Natural killer cell (primary cell): Measurements from ENCODE around the gene FOXP3. TPM values are rescaled to one million over a fixed set of nuclear protein-coding genes. Genes with fewer than 3 reads are reported as not detected.

Experiments
- ATAC-seq, 3 donors: fragments of 150-1000 bp in 2 of 3; fragments of 200-7000 bp in 1 of 3; cut with Tn5 transposase; 1 replicate in 1 of 3; 2 replicates in 2 of 3; pipeline ENCODE4 v1.10.0; 2021; ENCODE audit warnings: mild to moderate bottlenecking in 2 of 3, moderate library complexity in 2 of 3
- DNase-seq, 2 donors: peaks; one replicate each; pipeline versions ENCODE4 v3.0.0 to v3.0.0-alpha.2; 2013 to 2021; ENCODE audit warnings: mixed read lengths in 1 of 2
- H3K27ac ChIP-seq: one replicate; pipeline ENCODE4 v1.5.1; 2013; ENCODE audit warnings: mild to moderate bottlenecking, low read length
- H3K27me3 ChIP-seq: one replicate; pipeline ENCODE4 v1.6.1; 2013; ENCODE audit warnings: low read length; ENCODE audit not compliant: control insufficient read depth, insufficient read depth
- H3K36me3 ChIP-seq: one replicate; pipeline ENCODE4 v1.6.1; 2013; ENCODE audit warnings: low read length; ENCODE audit not compliant: control insufficient read depth, insufficient read depth
- H3K4me1 ChIP-seq: one replicate; pipeline ENCODE4 v1.6.1; 2013; ENCODE audit warnings: low read length; ENCODE audit not compliant: control insufficient read depth, insufficient read depth
- H3K4me3 ChIP-seq: one replicate; pipeline ENCODE4 v1.5.1; 2013; ENCODE audit warnings: low read length
- H3K9me3 ChIP-seq: one replicate; pipeline ENCODE4 v1.6.1; 2013; ENCODE audit warnings: low read length; ENCODE audit not compliant: control insufficient read depth, insufficient read depth
- H3K27ac Mint-ChIP-seq, 2 donors: one replicate each; pipeline ENCODE4 v1.8.0; 2022; ENCODE audit warnings: mild to moderate bottlenecking in 2 of 2, mixed read lengths in 2 of 2, moderate library complexity in 1 of 2
- H3K27me3 Mint-ChIP-seq, 2 donors: one replicate each; pipeline ENCODE4 v1.8.0; 2022; ENCODE audit warnings: low read depth in 2 of 2, mixed read lengths in 2 of 2
- H3K36me3 Mint-ChIP-seq: one replicate; pipeline ENCODE4 v1.8.0; 2022; ENCODE audit warnings: mixed read lengths
- H3K4me1 Mint-ChIP-seq, 2 donors: one replicate each; pipeline ENCODE4 v1.8.0; 2022; ENCODE audit warnings: mixed read lengths in 2 of 2
- H3K4me3 Mint-ChIP-seq: one replicate; pipeline ENCODE4 v1.8.0; 2022; ENCODE audit warnings: mild to moderate bottlenecking, moderate library complexity, mixed read lengths
- H3K9me3 Mint-ChIP-seq, 2 donors: one replicate each; pipeline ENCODE4 v1.8.0; 2022; ENCODE audit warnings: mixed read lengths in 2 of 2
- CTCF ChIP-seq: fragments of 200-600 bp; IDR thresholded peaks from one replicate; pipeline ENCODE4 v1.8.0; 2022; ENCODE audit warnings: antibody characterized with exemption
- WGBS: methylation state at CpG from one replicate; pipeline ENCODE4 v1.1.7; 2013; ENCODE audit warnings: missing lambda C conversion rate; ENCODE audit not compliant: insufficient coverage; 5-methylcytosine and 5-hydroxymethylcytosine counted together
- intact Hi-C: fragments of 100-400 bp; cut with micrococcal nuclease; formaldehyde crosslinking; loops from one replicate; pipeline ENCODE4 v1.14.2; 2022
- total RNA-seq, 4 donors: library from RNA; stranded (reverse); fragments of 120-200 nt in 1 of 4; gene quantifications; one replicate each; pipeline versions ENCODE4 v1.2.3 to v1.2.4, GENCODE V29; 2013 to 2022

Gene FOXP3
- total RNA-seq, 3 donors from 2014 or later (not counting 1 experiment from before 2014, with no cell fraction given), result 0.09 to 0.32 (median 0.20) TPM

GRCh38 chrX:49272421-49272820 lies 7.9 kb upstream of the FOXP3 start:
- H3K9me3 ChIP-seq, result no peaks in the 10 kb centered on the region
- ATAC-seq, result no peak
- intact Hi-C loops, result no loop called here
- H3K4me3 ChIP-seq, result no peak overlapping the region
- H3K4me1 ChIP-seq, result peaks cover 67% of the 10 kb centered on the region
- TF ChIP-seq CTCF, result no peak
- Mint-ChIP-seq H3K27me3 (no peaks in the 10 kb centered on the region), H3K36me3 (no peaks in the 10 kb centered on the region), H3K4me1 (peaks cover 43 to 64% of the 10 kb centered on the region in 2 donors), H3K9me3 (no peaks in the 10 kb centered on the region), H3K27ac (peak overlapping the region; percentile 52 to 67), H3K4me3 (peak overlapping the region; percentile 65)
- 29% methylated on average over 3 of the region's 6 CpGs for WGBS
- H3K27me3 ChIP-seq, result no peaks in the 10 kb centered on the region
- DNase-seq, result peak in 1 of 2 donors; percentile 41
- H3K36me3 ChIP-seq, result no peaks in the 10 kb centered on the region
- H3K27ac ChIP-seq, result peak overlapping the region; percentile 38

GRCh38 chrX:49271341-49271740 lies 6.8 kb upstream of the FOXP3 start:
- Histone ChIP-seq H3K4me3 (no peak overlapping the region), H3K36me3 (no peaks in the 10 kb centered on the region), H3K4me1 (peaks cover 67% of the 10 kb centered on the region), H3K9me3 (no peaks in the 10 kb centered on the region), H3K27ac (peak overlapping the region; percentile 19), H3K27me3 (no peaks in the 10 kb centered on the region)
- H3K4me1 Mint-ChIP-seq, result peaks cover 43 to 59% of the 10 kb centered on the region in 2 donors
- peak overlapping the region; percentile 34 to 83 for H3K27ac Mint-ChIP-seq
- WGBS, result 97% methylated on average over 2 of the region's 2 CpGs
- H3K36me3 Mint-ChIP-seq, result no peaks in the 10 kb centered on the region
- TF ChIP-seq CTCF, result no peak
- no peaks in the 10 kb centered on the region for H3K9me3 Mint-ChIP-seq
- ATAC-seq (no peak), DNase-seq (no peak)
- H3K27me3 Mint-ChIP-seq, result no peaks in the 10 kb centered on the region
- H3K4me3 Mint-ChIP-seq, result peak overlapping the region; percentile 61
- intact Hi-C loops, result no loop called here

- 60% methylated on average over 66 of the region's 66 CpGs for WGBS
- intact Hi-C loops, result no loop called here
These were observed 5.9 kb upstream of the FOXP3 start for GRCh38 chrX:49270249-49270921.

More at GRCh38 chrX:49270249-49270921, 5.9 kb upstream of the FOXP3 start:
- H3K4me1 ChIP-seq, result peaks cover 60% of the 10 kb centered on the region
- no peaks in the 10 kb centered on the region for H3K9me3 Mint-ChIP-seq
- no peak for DNase-seq
- no peak for TF ChIP-seq CTCF
- H3K4me3 Mint-ChIP-seq, result peak overlapping the region; percentile 61
- peaks cover 41 to 55% of the 10 kb centered on the region in 2 donors for H3K4me1 Mint-ChIP-seq
- no peak for ATAC-seq
- H3K36me3 Mint-ChIP-seq, result no peaks in the 10 kb centered on the region
- peak overlapping the region; percentile 34 to 96 for H3K27ac Mint-ChIP-seq
- H3K9me3 ChIP-seq, result no peaks in the 10 kb centered on the region
- no peaks in the 10 kb centered on the region for H3K36me3 ChIP-seq
- peak overlapping the region; percentile 54 for H3K4me3 ChIP-seq
- H3K27me3 ChIP-seq, result no peaks in the 10 kb centered on the region
- peak overlapping the region; percentile 88 for H3K27ac ChIP-seq
- no peaks in the 10 kb centered on the region for H3K27me3 Mint-ChIP-seq
